Measurements from ENCODE around the gene HMGCS2.

- no peak for TF ChIP-seq CTCF (IDR thresholded peaks at IDR 0.05)
- no peak for TF ChIP-seq POLR2A (IDR thresholded peaks at IDR 0.05)
Observed at GRCh38 chr1:119714583-119714982, 54.1 kb downstream of the HMGCS2 start.

All from body of pancreas (tissue), 4 donors.